Mucosa of descending colon (tissue), 3 donors: ENCODE results near the gene RAPGEF6. TPM values are rescaled to one million over a fixed set of nuclear protein-coding genes. Genes with fewer than 3 reads are reported as not detected.

Experiments
- ATAC-seq: fragments of 200-7000 bp; cut with Tn5 transposase; one replicate; pipeline ENCODE4 v1.9.1; 2020; ENCODE audit warnings: mild to moderate bottlenecking, moderate library complexity
- DNase-seq, 3 donors: peaks; one replicate each; pipeline ENCODE4 v3.0.0-alpha.2; 2020
- H3K36me3 ChIP-seq: fragments of 200-600 bp; one replicate; pipeline ENCODE4 v1.8.0; 2021; ENCODE audit warnings: low read depth, mild to moderate bottlenecking
- H3K4me1 ChIP-seq: fragments of 200-600 bp; one replicate; pipeline ENCODE4 v1.8.0; 2021; ENCODE audit warnings: low read depth, mild to moderate bottlenecking
- H3K4me3 ChIP-seq: fragments of 200-600 bp; one replicate; pipeline ENCODE4 v1.8.0; 2021; ENCODE audit warnings: mild to moderate bottlenecking
- H3K9me3 ChIP-seq: fragments of 200-600 bp; one replicate; pipeline ENCODE4 v1.8.0; 2021; ENCODE audit warnings: mild to moderate bottlenecking
- CTCF ChIP-seq: fragments of 200-600 bp; IDR thresholded peaks from one replicate; pipeline ENCODE4 v1.8.0; 2022; ENCODE audit warnings: antibody characterized with exemption, mild to moderate bottlenecking
- intact Hi-C, 2 donors: fragments of 100-400 bp; cut with DNase I in 1 of 2; cut with micrococcal nuclease in 1 of 2; formaldehyde crosslinking; loops; one replicate each; pipeline versions ENCODE4 v1.11.0 to v1.11.1; 2022; cut with DNase I, micrococcal nuclease
- total RNA-seq, 3 donors: library from RNA; stranded (reverse); fragmentation: NEBNext Ultra II Directional in 2 of 3; extraction: Animal tissue kit (Norgen Biotek cat#: 25700) in 2 of 3; gene quantifications; one replicate each; pipeline versions ENCODE4 v1.2.1 to v1.2.4, GENCODE V29; 2021 to 2023
- donor health status: DM: no; HTN: no; CAD: no; lungs with moderate emphysema.
- donor health status: DM: no; HTN: no; CAD: no.
- donor health status: DM: no; HTN: yes; CAD: no.

Gene RAPGEF6
- total RNA-seq, 3 donors from 2014 or later, result 21.4 to 22.1 (median 21.5) TPM

GRCh38 chr5:131378721-131379541 is 256.1 kb downstream of the RAPGEF6 start:
- TF ChIP-seq CTCF, result no peak
- intact Hi-C loops, result no loop called here
- no peak overlapping the region for H3K4me3 ChIP-seq
- DNase-seq, result no peak
- no peaks in the 10 kb centered on the region for H3K9me3 ChIP-seq
- H3K36me3 ChIP-seq, result no peaks in the 10 kb centered on the region
- peaks cover 32% of the 10 kb centered on the region for H3K4me1 ChIP-seq
- peak; percentile 20 for ATAC-seq

GRCh38 chr5:131377785-131378325 is 257.2 kb downstream of the RAPGEF6 start:
- no peaks in the 10 kb centered on the region for H3K36me3 ChIP-seq
- no peak for ATAC-seq

GRCh38 chr5:131377346-131377745 is 257.7 kb downstream of the RAPGEF6 start:
- intact Hi-C loops, result no loop called here
- Histone ChIP-seq H3K4me3 (no peak overlapping the region), H3K4me1 (peaks cover 29% of the 10 kb centered on the region), H3K36me3 (no peaks in the 10 kb centered on the region), H3K9me3 (no peaks in the 10 kb centered on the region)
- ATAC-seq (no peak), DNase-seq (no peak)
- no peak for TF ChIP-seq CTCF

More at GRCh38 chr5:131377785-131378325, 257.2 kb downstream of the RAPGEF6 start:
- DNase-seq, result no peak
- no peaks in the 10 kb centered on the region for H3K9me3 ChIP-seq
- peaks cover 32% of the 10 kb centered on the region for H3K4me1 ChIP-seq
- intact Hi-C loops, result no loop called here
- H3K4me3 ChIP-seq, result no peak overlapping the region
- TF ChIP-seq CTCF, result no peak

- DNase-seq (no peak), ATAC-seq (no peak)
- H3K4me1 ChIP-seq, result peaks cover 15% of the 10 kb centered on the region
- no peak for TF ChIP-seq CTCF
- H3K36me3 ChIP-seq, result no peaks in the 10 kb centered on the region
- H3K9me3 ChIP-seq, result no peaks in the 10 kb centered on the region
- H3K4me3 ChIP-seq, result no peak overlapping the region
- intact Hi-C loops, result no loop called here
Observed at GRCh38 chr5:131375351-131375750, 259.7 kb downstream of the RAPGEF6 start.

Other genes with a start within 250 kb of the RAPGEF6 start
- gene FNIP1, start 161.8 kb upstream of the RAPGEF6 start, total RNA-seq, result 10 to 100 TPM; 28.3 to 40.3 (median 33.2) TPM